Nephron progenitor cell (in vitro differentiated cells): Measurements from ENCODE around the gene CACNA2D2.
A peak's percentile ranks its signal among the peaks of the same experiment; 100 is the strongest.

Experiments used
- DNase-seq: peaks from one replicate; pipeline ENCODE4 v3.0.0; 2021
- H3K27ac Mint-ChIP-seq: 2 replicates; pipeline ENCODE4 v1.8.0; 2021; ENCODE audit warnings: mild to moderate bottlenecking, moderate library complexity, mixed read lengths
- H3K27me3 Mint-ChIP-seq: 2 replicates; pipeline ENCODE4 v1.8.0; 2021; ENCODE audit warnings: mild to moderate bottlenecking, low read depth, mixed read lengths; ENCODE audit not compliant: poor library complexity
- H3K36me3 Mint-ChIP-seq: 2 replicates; pipeline ENCODE4 v1.8.0; 2021; ENCODE audit warnings: low read depth, mixed read lengths
- H3K4me1 Mint-ChIP-seq: 2 replicates; pipeline ENCODE4 v1.8.0; 2021; ENCODE audit warnings: mixed read lengths
- H3K4me3 Mint-ChIP-seq: 2 replicates; pipeline ENCODE4 v1.8.0; 2021; ENCODE audit warnings: mild to moderate bottlenecking, moderate library complexity, mixed read lengths
- H3K9me3 Mint-ChIP-seq: 2 replicates; pipeline ENCODE4 v1.8.0; 2021; ENCODE audit warnings: mild to moderate bottlenecking, moderate library complexity, mixed read lengths
- TF ChIP-seq, protein P1 (sequence below): fragments of 200-600 bp; sonication (generic); IDR thresholded peaks from 2 replicates; pipeline ENCODE4 v1.5.0; 2021; ENCODE audit warnings: antibody characterized with exemption

The CACNA2D2 gene

DNA sequence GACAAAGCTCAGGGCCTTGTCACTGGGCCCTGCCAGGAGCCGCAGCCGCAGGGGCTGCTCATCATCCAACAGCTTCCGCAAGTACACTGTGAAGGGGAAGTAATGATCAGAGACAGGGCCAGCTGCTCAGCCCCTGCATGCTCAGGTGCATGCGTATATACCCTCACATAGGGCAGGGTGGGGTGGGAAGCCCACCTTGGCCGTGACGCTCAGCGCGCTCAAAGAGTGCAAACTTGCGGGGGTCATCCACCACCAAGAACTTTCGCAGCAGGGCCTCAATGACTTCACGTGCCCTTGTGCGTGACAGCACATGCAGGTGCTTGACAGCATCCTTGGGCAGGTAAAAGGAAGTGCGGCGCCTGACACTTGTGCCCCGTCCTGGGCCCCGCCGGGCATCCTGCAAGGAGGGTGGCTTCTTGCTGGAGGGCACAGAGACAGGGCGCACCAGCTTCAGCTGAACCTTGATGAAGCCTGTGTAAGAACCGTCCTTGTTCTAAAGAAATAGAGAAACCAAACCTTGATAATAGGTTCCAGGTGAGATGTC is 172.0 kb downstream of the CACNA2D2 start:
- no peak overlapping the region for H3K4me3 Mint-ChIP-seq
- TF ChIP-seq, protein P1, sequence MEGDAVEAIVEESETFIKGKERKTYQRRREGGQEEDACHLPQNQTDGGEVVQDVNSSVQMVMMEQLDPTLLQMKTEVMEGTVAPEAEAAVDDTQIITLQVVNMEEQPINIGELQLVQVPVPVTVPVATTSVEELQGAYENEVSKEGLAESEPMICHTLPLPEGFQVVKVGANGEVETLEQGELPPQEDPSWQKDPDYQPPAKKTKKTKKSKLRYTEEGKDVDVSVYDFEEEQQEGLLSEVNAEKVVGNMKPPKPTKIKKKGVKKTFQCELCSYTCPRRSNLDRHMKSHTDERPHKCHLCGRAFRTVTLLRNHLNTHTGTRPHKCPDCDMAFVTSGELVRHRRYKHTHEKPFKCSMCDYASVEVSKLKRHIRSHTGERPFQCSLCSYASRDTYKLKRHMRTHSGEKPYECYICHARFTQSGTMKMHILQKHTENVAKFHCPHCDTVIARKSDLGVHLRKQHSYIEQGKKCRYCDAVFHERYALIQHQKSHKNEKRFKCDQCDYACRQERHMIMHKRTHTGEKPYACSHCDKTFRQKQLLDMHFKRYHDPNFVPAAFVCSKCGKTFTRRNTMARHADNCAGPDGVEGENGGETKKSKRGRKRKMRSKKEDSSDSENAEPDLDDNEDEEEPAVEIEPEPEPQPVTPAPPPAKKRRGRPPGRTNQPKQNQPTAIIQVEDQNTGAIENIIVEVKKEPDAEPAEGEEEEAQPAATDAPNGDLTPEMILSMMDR = no peak
- H3K4me1 Mint-ChIP-seq = peaks cover 45% of the 10 kb centered on the region
- no peak overlapping the region for H3K27ac Mint-ChIP-seq
- H3K27me3 Mint-ChIP-seq = no peaks in the 10 kb centered on the region
- DNase-seq = no peak
- H3K9me3 Mint-ChIP-seq = no peaks in the 10 kb centered on the region
- H3K36me3 Mint-ChIP-seq = peaks cover 7% of the 10 kb centered on the region

DNA sequence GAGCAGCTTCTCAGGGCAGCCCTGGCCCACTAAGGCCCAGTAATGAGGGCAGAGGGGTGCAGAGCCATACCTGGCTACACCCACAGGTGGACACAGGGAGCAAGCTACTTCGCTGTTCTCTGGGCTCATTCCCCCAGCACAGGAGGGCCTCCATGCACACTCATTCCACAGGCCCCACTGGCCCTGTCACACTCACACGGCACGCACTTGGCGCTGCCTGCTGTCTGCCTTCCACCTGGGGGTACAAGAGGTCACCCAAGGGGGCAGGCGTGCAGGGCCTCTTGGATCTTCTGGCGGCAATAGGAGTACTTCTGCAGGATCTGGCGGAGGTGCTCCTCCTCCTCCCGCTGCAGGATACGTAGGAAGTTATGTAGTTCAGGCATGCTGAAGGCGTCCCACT is 173.1 kb downstream of the CACNA2D2 start:
- no peaks in the 10 kb centered on the region for H3K27me3 Mint-ChIP-seq
- peaks cover 7% of the 10 kb centered on the region for H3K36me3 Mint-ChIP-seq
- no peak for DNase-seq
- peak overlapping the region; percentile 25 for H3K27ac Mint-ChIP-seq
- H3K4me3 Mint-ChIP-seq = no peak overlapping the region
- no peaks in the 10 kb centered on the region for H3K9me3 Mint-ChIP-seq
- H3K4me1 Mint-ChIP-seq = peaks cover 34% of the 10 kb centered on the region
- TF ChIP-seq, protein P1 = no peak

DNA sequence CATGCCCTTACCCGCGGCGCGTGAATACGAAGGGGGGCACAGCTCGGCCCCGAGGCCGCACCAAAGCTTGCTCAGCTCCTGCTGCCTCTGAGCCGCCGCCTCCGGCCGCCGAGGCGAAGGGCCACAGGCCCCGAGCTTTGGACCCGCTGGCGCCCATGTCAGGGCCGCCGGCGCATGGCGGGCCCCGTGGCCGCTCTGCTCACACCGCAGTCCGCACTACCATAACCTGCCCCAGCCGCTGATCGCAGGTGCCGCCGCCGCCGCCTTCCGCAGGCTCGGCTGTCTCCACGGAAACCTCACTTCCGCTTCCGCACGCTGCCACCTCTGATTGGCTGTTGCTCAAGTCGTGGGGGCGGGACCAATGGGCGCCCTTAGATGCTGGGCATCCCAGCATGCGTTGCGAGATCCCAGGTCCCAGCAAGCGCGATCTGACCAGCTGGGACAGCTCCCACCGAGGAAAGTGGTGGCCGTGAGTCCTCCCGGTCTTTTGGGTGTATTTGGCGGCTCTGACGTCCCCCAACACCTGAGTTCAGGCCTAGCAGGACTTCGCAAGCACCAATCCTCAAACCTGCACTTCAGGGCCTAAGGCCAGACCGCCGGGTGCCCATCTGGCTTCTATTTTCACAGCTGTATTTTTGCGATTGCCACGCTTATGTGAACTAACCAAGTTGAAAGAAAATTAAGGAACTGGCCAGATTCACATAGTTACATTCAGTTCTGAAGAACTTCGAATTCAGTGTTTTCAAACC is 175.3 kb downstream of the CACNA2D2 start, which contains the start of gene TUSC2:
TSS of gene TUSC2 (minus strand) at position 281 of the 749 bp plus-strand sequence. CDS start at position 157, 124 bp downstream.
- Mint-ChIP-seq H3K4me1 (peaks cover 28% of the 10 kb centered on the region), H3K36me3 (peaks cover 7% of the 10 kb centered on the region), H3K27ac (peak within 1 kb of the TSS; percentile 82), H3K9me3 (no peaks in the 10 kb centered on the region), H3K4me3 (peak within 1 kb of the TSS; percentile 94), H3K27me3 (peaks cover 5% of the 10 kb centered on the region)
- peak; percentile 96 for DNase-seq
- TF ChIP-seq, protein P1 = no peak

DNA sequence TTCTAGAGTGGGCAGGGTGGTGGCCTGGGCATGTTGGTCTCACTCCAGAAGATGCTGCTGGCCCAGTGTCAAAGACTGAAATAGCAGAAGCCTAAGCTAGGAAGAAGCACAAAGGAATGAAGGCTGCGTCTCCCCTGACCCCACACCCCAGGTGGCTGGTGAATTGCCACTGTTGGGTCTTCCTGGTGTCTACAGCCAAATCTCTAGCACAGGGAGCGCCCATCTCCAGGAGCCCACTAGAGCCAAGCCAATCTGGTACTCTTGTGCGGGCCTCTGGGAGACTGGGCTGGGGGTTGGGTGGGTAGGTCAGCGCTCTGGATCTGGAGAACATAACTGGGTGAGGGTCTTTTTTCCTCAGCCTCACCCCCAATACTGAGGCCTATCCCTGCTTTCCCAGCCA is 176.3 kb downstream of the CACNA2D2 start:
- Mint-ChIP-seq H3K4me1 (peaks cover 34% of the 10 kb centered on the region), H3K4me3 (peak overlapping the region; percentile 94), H3K27ac (no peak overlapping the region), H3K9me3 (no peaks in the 10 kb centered on the region), H3K36me3 (peaks cover 7% of the 10 kb centered on the region), H3K27me3 (peaks cover 6% of the 10 kb centered on the region)
- TF ChIP-seq, protein P1 = no peak
- no peak for DNase-seq

DNA sequence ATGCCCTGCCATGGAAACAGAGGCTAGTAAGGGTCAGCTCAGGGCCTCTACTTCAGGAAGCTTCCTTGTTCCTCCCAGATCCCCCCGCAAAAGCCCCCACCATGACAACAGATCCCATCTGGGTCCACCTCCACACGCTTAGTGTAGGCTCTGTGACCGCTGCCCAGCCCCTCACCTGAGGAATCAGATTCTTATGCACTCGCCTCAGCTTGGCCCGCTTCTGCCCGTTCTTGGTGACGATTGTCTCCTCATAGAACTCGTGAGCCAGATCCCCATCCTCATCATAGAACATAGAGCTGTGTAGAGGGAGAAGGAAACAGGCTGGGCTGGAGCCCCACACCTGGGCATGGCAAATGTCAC is 177.3 kb downstream of the CACNA2D2 start:
- peaks cover 6% of the 10 kb centered on the region for H3K27me3 Mint-ChIP-seq
- H3K4me1 Mint-ChIP-seq = peaks cover 34% of the 10 kb centered on the region
- DNase-seq = no peak
- TF ChIP-seq, protein P1 = no peak
- H3K4me3 Mint-ChIP-seq = peak overlapping the region; percentile 94
- H3K9me3 Mint-ChIP-seq = no peaks in the 10 kb centered on the region
- H3K36me3 Mint-ChIP-seq = peaks cover 7% of the 10 kb centered on the region
- no peak overlapping the region for H3K27ac Mint-ChIP-seq
